Measurements from ENCODE around the gene ABI1. TPM values are rescaled to one million over a fixed set of nuclear protein-coding genes. Genes with fewer than 3 reads are reported as not detected.

ABI1 gene
- total RNA-seq, 3 donors from 2014 or later (not counting 1 experiment from before 2014, with no cell fraction given), result 94.8 to 116 (median 113) TPM

DNA sequence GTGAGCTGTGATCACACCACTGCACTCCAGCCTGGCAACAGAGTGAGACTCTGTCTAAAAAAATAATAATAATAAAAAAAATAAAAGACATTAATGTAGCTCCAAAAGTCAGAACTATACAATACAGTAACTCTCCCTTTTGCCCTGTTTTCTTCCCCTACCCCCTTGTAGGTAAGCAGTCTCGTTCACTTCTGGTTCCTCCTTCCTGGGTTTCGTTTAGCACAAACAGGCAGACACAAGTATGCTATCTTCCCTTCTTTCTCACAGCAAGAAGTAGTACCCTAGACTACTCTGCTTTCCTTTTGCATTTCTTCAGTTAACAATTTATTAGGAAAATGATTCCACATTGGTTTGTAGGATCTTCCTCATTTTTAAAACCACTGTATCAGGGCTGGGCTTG is 130.2 kb downstream of the ABI1 start:
- no peak for TF ChIP-seq CTCF (IDR thresholded peaks at IDR 0.05)
- Mint-ChIP-seq H3K27ac (no peak overlapping the region), H3K4me1 (peaks cover 4% of the 10 kb centered on the region in 2 donors), H3K36me3 (no peaks in the 10 kb centered on the region), H3K4me3 (no peak overlapping the region), H3K9me3 (no peaks in the 10 kb centered on the region), H3K27me3 (ENCODE audit: low read depth in 2 of 2) (no peaks in the 10 kb centered on the region)
- H3K9me3 ChIP-seq (ENCODE audit: control insufficient read depth, insufficient read depth, low read length), result no peaks in the 10 kb centered on the region
- DNase-seq (no peak), ATAC-seq (no peak)
- peaks cover 3% of the 10 kb centered on the region for H3K36me3 ChIP-seq (ENCODE audit: control insufficient read depth, insufficient read depth, low read length)
- WGBS (ENCODE audit: insufficient coverage), result 71% methylated on average over 2 of the region's 2 CpGs
- H3K27me3 ChIP-seq (ENCODE audit: control insufficient read depth, insufficient read depth, low read length), result no peaks in the 10 kb centered on the region
- no peaks in the 10 kb centered on the region for H3K4me1 ChIP-seq (ENCODE audit: control insufficient read depth, insufficient read depth, low read length)
- H3K4me3 ChIP-seq (ENCODE audit: low read length), result no peak overlapping the region
- H3K27ac ChIP-seq (ENCODE audit: low read length), result no peak overlapping the region
- intact Hi-C loops (cut with micrococcal nuclease), result no loop called here

DNA sequence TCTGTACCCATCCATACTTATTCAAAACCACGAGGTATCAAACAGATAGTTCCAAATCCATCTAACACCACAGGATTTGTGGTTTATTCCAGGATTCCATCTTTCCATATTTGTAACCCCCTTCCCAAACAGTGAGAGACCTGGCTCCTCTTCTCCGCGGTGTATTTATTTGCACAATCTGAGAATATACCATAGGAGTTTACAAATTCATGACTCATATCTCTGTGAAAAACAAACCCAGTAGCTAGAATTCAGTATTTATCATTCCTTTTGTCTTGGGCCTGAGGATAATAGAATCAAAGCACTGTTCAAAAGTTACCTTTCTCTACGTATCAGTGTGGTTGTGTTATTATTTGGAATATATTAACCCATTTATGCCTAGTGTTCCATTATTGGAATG is 131.4 kb downstream of the ABI1 start:
- no peaks in the 10 kb centered on the region for H3K27me3 ChIP-seq (ENCODE audit: control insufficient read depth, insufficient read depth, low read length)
- Mint-ChIP-seq H3K27me3 (ENCODE audit: low read depth in 2 of 2) (no peaks in the 10 kb centered on the region), H3K36me3 (peaks cover 2% of the 10 kb centered on the region), H3K4me3 (no peak overlapping the region), H3K4me1 (peaks cover 4% of the 10 kb centered on the region in 2 donors), H3K9me3 (no peaks in the 10 kb centered on the region), H3K27ac (no peak overlapping the region)
- WGBS (ENCODE audit: insufficient coverage), result 100% methylated on average over 3 of the region's 4 CpGs
- H3K4me1 ChIP-seq (ENCODE audit: control insufficient read depth, insufficient read depth, low read length), result no peaks in the 10 kb centered on the region
- no peak overlapping the region for H3K4me3 ChIP-seq (ENCODE audit: low read length)
- H3K27ac ChIP-seq (ENCODE audit: low read length), result no peak overlapping the region
- intact Hi-C loops (cut with micrococcal nuclease), result no loop called here
- no peak for DNase-seq
- H3K36me3 ChIP-seq (ENCODE audit: control insufficient read depth, insufficient read depth, low read length), result peaks cover 9% of the 10 kb centered on the region
- ATAC-seq, result no peak
- H3K9me3 ChIP-seq (ENCODE audit: control insufficient read depth, insufficient read depth, low read length), result no peaks in the 10 kb centered on the region
- no peak for TF ChIP-seq CTCF (IDR thresholded peaks at IDR 0.05)

- H3K4me1 ChIP-seq (ENCODE audit: control insufficient read depth, insufficient read depth, low read length), result no peaks in the 10 kb centered on the region
- H3K27ac ChIP-seq (ENCODE audit: low read length), result no peak overlapping the region
- no peaks in the 10 kb centered on the region for H3K9me3 ChIP-seq (ENCODE audit: control insufficient read depth, insufficient read depth, low read length)
- no peak overlapping the region for H3K4me3 ChIP-seq (ENCODE audit: low read length)
- peaks cover 4% of the 10 kb centered on the region in 2 donors for H3K4me1 Mint-ChIP-seq
- no peaks in the 10 kb centered on the region for H3K27me3 Mint-ChIP-seq (ENCODE audit: low read depth in 2 of 2)
- intact Hi-C loops (cut with micrococcal nuclease), result no loop called here
- no peaks in the 10 kb centered on the region for H3K27me3 ChIP-seq (ENCODE audit: control insufficient read depth, insufficient read depth, low read length)
- H3K27ac Mint-ChIP-seq, result no peak overlapping the region
- DNase-seq (no peak), ATAC-seq (no peak)
- 90% methylated on average over 7 of the region's 7 CpGs for WGBS (ENCODE audit: insufficient coverage)
- no peaks in the 10 kb centered on the region for H3K9me3 Mint-ChIP-seq
- peaks cover 12% of the 10 kb centered on the region for H3K36me3 ChIP-seq (ENCODE audit: control insufficient read depth, insufficient read depth, low read length)
- peaks cover 6% of the 10 kb centered on the region for H3K36me3 Mint-ChIP-seq
- TF ChIP-seq CTCF (IDR thresholded peaks at IDR 0.05), result no peak
- no peak overlapping the region for H3K4me3 Mint-ChIP-seq
Measured at GRCh38 chr10:26728957-26729356, 131.8 kb downstream of the ABI1 start.

DNA sequence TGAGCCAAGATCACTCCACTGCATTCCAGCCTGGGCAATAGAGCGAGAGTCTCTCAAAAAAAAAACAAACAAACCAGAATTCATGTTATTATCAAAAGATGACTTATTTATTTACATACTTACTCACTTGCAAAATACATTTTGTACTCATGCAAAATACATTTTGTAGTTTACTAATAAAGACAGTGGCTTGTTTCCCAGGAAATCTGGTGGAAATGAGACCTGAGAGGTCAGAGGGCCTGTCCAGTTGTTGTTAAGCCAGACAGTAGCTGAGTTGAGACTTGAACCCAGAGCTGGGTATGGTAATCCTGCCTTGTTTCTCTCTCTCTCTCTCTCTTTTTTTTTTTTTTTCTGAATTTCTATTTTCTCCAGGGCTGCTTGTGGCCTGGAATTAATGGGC is 133.8 kb downstream of the ABI1 start:
- Mint-ChIP-seq H3K36me3 (peaks cover 8% of the 10 kb centered on the region), H3K27ac (no peak overlapping the region), H3K4me1 (peaks cover 5% of the 10 kb centered on the region in 2 donors), H3K9me3 (no peaks in the 10 kb centered on the region), H3K4me3 (no peak overlapping the region), H3K27me3 (ENCODE audit: low read depth in 2 of 2) (no peaks in the 10 kb centered on the region)
- Histone ChIP-seq H3K4me3 (ENCODE audit: low read length) (no peak overlapping the region), H3K9me3 (ENCODE audit: control insufficient read depth, insufficient read depth, low read length) (no peaks in the 10 kb centered on the region), H3K27me3 (ENCODE audit: control insufficient read depth, insufficient read depth, low read length) (no peaks in the 10 kb centered on the region), H3K36me3 (ENCODE audit: control insufficient read depth, insufficient read depth, low read length) (peaks cover 12% of the 10 kb centered on the region), H3K27ac (ENCODE audit: low read length) (no peak overlapping the region), H3K4me1 (ENCODE audit: control insufficient read depth, insufficient read depth, low read length) (peaks cover 5% of the 10 kb centered on the region)
- TF ChIP-seq CTCF (IDR thresholded peaks at IDR 0.05), result no peak
- no CpG with 5 or more reads among the region's 1 CpG for WGBS (ENCODE audit: insufficient coverage)
- intact Hi-C loops (cut with micrococcal nuclease), result no loop called here
- DNase-seq (no peak), ATAC-seq (no peak)

All from natural killer cell (primary cell).